SK-N-DZ (cell line): ENCODE results near the gene FAR1. TPM values are rescaled to one million over a fixed set of nuclear protein-coding genes. Genes with fewer than 3 reads are reported as not detected.
"Not testable (repeated sequence)": the region's sequence is repeated elsewhere in the genome, so short reads cannot be mapped to it uniquely, and the experiment has no call there.

Experiments used
- DNase-seq: peaks from one replicate; pipeline ENCODE4 v3.0.0-alpha.2; 2015; ENCODE audit warnings: low spot score
- polyA plus RNA-seq, 2 experiments: library from polyadenylated mRNA; depleted of rRNA; stranded (reverse); fragments of >200 nt; gene quantifications; 2 replicates each; pipeline ENCODE4 v1.2.3, GENCODE V29; 2014

Gene FAR1, protein sequence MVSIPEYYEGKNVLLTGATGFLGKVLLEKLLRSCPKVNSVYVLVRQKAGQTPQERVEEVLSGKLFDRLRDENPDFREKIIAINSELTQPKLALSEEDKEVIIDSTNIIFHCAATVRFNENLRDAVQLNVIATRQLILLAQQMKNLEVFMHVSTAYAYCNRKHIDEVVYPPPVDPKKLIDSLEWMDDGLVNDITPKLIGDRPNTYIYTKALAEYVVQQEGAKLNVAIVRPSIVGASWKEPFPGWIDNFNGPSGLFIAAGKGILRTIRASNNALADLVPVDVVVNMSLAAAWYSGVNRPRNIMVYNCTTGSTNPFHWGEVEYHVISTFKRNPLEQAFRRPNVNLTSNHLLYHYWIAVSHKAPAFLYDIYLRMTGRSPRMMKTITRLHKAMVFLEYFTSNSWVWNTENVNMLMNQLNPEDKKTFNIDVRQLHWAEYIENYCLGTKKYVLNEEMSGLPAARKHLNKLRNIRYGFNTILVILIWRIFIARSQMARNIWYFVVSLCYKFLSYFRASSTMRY
- 42.5 and 45.6 TPM in 2 replicates for polyA plus RNA-seq (2014; cell fraction: cytosol; rRNA removed)
- polyA plus RNA-seq (2014; cell fraction: nucleus; rRNA removed), result 76.6 and 97.6 TPM in 2 replicates

DNA sequence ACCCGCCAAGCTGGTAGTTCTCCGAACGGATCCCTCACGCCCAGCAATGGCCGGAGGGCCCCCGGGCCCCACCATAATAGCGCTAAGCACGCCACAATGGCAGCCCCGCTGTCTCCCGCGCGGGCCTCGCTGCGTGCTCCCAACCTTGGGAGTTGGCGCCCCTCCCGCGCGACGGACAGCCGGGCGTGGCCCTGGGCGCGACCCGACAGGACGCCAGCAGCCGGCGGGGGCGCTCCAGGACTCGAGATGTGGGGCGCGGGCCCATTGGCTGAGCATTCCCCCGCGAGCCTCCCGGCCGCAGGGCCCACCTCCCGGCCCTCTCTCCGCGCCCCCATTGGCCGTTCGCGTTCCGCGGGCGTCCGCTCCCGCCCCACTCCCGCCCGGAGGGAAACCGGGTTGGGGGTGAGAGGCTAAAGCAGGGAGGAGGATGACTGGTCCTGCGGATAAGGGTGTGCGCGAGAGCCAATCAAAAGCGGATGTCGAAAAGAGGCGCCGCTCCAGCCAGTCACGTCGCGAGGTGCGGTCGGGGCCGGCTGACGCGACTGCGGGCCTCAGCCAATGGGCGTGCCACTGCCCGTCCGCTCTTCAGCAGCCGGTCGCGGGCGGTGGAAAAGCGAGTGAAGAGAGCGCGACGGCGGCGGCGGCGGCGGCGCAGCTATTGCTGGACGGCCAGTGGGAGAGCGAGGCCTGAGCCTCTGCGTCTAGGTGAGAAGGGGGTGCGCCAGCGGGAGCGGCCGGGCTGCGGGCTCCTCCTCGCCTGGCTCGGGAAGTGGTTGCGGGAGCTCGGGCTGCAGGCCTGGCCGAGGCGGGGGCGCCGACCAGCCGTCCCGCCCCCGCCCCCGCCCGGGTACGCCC is at the start of gene FAR1:
Gene FAR1, plus strand, starts transcription at position 567 of the 855 bp plus-strand sequence. CDS start 26,098 bp downstream, outside the sequence.
- DNase-seq, result peak; percentile 99

DNA sequence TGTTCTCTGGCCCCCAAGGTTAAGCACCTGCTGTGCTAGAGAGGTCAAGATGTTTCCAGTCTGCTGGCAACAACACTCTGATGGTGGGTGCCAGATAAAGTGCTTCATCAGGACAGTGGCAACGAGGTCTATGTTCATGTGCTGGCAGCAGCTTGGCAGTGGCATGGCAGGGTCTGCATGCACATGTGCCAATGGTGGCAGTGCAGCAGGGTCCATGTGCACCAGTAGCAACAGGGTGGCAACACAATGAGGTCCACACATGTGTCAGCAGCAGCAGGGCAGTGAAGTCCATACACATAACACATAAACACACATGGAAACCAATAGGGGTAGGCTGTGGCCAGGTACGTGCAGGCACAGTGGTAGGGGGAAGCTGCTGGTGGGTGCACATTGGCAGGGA is 48.4 kb upstream of the FAR1 start:
- no peak for DNase-seq

DNA sequence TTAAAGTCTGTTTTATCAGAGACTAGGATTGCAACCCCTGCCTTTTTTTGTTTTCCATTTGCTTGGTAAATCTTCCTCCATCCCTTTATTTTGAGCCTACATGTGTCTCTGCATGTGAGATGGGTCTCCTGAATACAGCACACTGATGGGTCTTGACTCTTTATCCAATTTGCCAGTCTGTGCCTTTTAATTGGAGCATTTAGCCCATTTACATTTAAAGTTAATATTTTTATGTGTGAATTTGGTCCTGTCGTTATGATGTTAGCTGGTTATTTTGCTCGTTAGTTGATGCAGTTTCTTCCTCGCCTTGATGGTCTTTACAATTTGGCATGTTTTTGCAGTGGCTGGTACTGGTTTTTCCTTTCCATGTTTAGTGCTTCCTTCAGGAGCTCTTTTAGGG is 41.6 kb upstream of the FAR1 start:
- not testable (repeated sequence) for DNase-seq

DNA sequence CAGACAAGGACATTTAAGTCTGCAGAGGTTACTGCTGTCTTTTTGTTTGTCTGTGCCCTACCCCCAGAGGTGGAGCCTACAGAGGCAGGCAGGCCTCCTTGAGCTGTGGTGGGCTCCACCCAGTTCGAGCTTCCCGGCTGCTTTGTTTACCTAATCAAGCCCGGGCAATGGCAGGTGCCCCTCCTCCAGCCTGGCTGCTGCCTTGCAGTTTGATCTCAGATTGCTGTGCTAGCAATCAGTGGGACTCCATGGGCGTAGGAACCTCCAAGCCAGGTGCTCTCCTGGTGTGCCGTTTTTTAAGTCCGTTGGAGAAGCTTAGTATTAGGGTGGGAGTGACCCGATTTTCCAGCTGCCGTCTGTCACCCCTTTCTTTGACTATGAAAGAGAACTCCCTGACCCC is 39.8 kb upstream of the FAR1 start:
- not testable (repeated sequence) for DNase-seq

DNA sequence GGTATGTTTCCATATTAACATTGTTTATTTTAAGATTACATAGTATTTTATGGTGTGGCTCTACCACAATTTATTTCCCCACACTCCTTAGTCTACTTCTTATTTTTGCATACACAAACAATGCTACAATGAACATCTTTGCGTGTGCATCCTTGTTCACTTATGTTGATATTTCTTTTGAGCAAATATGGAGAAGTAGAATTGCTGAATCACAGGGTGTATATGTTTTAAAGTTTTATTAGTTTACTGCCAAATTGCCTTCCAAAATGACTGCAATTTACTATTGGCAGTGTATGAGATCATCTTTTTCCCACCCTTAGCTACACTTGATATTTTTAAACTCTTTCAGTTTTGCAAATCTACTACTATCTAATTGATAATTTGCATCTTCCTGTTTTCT is 38.7 kb upstream of the FAR1 start:
- DNase-seq, result no peak

DNA sequence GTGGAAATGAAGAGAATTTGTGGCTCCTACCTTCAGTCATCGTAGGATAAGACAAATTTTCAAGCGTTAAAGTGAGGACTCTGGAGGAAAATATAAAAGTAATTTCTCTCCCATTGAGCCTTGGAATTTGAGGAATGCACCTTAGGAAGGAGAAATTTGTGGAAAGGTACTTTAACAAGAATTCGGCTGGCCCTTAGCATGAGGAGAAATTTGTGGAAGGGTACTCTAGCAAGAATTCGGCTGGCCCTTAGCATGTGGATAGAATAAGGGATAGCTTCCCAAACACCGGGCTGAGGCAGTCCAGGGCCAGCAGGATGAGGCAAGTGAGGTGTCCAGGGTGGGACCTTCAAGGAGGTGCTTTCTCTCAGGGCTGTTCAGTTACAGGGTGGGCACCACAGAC is 33.2 kb upstream of the FAR1 start:
- DNase-seq, result no peak

DNA sequence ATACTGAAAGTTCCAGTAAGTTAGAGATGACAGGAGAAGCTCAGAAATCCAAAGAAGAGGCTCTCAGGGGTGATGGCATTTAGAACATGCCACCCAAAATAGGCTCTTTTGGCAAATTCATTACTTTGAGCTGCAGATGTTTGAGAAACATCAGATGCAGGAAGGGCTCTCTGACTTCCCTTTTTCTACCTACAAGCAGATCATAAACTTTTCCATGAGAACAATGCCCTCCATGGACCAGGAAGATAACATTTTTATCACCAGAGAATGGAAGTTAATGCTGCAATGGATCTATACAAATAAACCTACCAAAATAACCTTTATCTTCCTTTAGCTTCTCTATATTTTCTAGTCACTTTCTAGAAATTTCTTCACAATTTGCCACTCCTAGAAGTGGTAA is 32.7 kb upstream of the FAR1 start:
- no peak for DNase-seq

DNA sequence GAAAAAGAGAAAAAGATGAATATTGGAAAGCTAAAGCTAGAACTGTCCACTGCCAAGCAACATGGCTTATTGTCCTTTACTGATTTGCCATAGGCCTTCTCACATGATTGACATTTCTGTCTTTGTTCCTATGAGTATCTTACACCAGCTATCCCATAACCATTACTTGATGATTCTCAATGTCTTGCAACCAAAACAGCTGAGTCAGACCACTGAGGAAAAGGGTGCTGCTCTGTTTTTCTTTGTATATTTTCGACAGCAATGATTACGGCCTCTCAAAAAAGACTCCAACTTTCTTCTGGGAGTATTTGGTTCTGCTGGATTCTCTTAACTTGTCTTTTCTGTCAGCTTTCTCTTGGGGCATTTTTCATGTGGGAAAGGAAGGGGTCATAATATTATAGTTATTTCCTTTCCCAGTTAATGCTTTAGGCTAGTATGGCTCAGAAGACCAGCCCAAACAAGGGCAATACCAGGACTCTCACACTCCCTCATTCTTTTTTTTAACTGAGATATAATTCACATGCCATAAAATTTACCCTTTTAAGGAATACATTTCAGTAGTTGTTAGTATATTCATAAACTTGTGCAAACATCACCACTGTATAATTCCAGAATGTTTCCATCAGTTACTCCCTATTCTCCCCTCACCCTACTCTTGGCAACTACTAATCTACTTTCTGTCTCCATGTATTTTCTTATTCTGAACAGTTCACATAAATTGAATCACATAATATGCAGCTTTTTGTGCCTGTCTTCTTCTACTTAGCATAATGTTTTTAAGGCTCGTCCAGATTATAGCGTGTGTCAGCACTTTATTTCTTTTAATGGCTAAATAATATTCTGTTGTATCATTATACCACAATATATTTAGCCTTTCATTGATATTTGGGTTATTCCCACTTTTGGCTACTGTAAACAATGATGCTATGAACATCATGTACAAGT is 31.1 kb upstream of the FAR1 start:
- no peak for DNase-seq

DNA sequence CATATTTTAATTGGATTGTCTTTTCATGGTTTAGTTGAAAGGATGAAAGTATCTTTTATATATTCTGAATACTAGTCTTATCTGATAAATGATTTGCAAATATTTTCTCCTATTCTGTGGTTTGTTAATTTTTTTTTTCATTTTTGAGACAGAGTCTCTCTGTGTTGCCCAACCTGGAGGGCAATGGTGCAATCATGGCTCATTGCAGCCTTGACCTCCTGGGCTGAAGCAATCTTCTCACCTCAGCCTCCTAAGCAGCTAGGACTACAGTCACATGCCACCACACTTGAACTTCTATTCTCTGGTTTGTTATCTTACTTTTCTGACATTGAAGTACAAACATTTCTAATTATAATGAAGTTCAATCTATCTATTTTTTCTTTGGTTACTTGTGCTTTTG is 30.0 kb upstream of the FAR1 start:
- no peak for DNase-seq

DNA sequence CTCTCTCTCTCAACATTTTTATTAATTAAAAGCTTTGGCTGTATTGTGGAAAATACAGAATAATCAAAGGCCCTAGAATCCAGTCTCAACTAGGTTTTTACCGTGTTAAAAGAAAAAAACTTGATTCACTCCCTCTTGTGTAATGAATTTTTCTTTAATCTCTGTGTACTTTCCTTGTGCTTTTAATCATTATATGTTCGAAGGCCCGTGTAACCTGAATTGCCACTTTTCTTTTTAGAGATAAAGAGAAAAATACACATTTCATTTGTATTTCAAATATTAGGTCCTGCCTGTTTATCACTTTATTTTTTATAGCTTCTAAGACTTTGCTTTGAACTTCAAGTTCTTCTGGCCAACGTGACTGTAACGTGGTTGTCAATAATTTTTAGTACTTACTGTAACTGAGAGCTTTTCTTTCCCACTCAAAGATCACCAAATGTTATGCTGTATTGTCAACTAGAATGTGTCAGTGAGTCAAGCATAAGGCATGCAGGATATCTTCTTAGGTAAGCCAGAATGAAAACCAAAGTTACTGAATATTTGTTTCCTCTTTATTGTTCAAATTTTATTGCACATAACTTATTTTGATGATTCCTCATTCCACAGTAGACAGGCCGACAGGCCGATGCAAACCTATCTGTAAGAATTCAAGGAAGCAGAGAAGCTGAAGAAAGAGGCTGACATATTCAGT is 23.3 kb upstream of the FAR1 start:
- no peak for DNase-seq

DNA sequence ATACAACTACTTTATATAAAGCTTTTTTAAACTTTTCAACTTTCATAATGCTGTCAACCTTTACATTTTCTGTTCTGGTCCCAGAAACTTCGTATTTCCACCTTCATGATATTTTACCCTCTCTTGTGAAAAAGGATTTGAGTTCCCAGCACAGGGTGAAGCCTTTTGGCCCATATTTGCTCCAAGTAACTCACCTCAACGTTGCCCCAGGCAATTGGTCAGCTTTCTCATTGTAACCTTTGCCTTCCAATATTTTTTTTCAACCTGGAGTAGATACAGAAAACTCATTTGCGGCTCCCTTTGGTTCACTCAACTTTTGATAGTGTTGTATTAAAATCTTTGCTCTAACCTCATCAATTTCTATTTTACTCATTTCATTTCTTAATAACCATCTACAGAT is 21.1 kb upstream of the FAR1 start:
- DNase-seq, result no peak

DNA sequence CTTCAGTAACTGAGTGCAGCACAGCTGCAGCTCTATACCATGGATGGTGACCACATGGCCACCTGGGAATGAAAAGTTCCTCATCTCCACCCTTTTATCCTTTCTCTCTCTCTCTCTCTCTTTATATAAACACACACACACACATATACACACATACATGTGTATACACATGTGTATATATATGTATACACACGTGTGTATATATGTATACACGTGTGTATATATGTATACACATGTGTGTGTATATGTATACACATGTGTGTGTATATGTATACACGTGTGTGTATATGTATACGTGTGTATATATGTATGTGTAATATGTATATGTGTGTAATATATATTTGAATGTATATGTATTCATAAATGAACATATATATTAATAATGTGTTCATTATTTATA is 18.8 kb upstream of the FAR1 start:
- no peak for DNase-seq

DNA sequence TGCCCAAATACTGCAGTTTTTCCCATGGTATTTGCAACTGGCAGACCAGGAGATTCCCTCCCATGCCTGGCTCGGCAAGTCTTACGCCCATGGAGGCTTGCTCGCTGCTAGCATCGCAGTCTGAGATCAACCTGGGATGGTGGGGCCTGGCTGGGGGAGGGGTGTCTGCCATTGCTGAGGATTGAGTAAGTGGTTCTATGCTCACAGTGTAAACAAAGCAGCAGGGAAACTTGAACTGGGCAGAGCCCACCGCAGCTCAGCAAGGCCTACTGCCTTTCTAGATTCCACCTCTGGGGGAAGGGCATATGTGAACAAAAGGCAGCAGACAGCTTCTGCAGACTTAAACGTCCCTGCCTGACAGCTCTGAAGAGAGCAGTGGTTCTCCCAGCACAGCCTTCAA is 17.0 kb upstream of the FAR1 start:
- not testable (repeated sequence) for DNase-seq

DNA sequence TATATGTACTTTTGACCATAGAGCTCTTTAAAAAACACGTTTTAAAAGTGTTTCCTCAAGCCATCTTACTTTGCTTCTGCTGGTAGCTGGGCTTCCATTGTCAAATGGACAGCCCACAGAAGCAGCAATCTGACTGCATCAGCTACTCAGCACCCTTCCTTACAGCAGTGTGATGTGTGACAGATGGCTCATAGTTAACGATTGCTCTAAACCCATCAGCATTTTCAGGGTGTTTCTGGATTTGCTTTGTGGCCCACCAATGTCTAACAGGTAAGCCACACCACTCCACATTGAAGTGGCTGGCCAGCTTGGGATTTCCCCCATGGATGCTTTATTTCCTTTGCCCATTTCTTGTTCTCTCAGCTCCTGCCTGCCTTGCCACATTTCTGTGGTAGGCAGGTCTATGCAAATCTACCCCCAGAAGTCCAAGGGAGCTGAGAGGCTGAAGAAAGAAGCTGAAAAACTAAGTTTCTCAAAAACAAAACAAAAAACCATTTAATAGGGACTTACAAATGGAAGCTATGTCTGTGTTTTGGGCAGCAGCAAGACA is 7.3 kb upstream of the FAR1 start:
- no peak for DNase-seq

DNA sequence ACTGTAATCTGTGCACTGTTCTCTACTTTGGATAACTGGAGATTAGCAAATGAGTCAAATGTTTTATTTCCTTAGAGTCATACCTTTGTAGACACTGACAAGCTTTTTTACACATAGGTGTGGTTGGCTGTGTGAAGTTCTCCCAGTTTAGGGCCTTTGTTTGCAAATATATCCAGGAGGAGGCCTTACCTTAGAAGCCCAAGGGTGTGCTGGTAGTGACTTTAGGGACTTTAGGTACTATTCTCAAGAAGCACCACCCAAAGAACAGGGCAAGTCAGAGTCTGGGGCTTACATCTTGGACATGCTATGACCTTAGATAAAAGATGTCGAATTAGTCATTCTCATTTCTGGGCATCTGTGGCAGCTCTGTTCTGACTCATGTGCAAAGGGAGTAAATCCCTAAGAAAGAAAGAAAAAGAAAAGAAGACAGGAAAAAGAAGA is 4.8 kb upstream of the FAR1 start:
- no peak for DNase-seq

DNA sequence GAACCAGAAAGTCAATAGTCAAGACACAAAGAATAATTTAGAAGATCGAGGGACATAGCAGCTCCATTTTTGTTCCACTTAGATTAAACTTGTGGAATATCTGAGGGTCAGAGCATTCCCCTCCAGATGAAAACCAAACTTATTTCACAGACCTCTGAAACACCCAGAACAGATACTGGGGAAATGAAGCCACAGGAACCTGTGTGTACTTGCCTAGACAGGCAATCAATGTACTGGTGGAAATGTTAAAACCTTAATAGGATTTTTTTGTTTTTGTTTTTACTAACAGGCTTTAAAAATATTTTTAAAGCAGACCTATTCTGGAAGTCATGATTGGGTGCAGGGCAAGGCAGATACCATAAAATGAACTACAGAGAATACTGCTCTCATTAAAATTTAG is 4.1 kb upstream of the FAR1 start:
- no peak for DNase-seq

DNA sequence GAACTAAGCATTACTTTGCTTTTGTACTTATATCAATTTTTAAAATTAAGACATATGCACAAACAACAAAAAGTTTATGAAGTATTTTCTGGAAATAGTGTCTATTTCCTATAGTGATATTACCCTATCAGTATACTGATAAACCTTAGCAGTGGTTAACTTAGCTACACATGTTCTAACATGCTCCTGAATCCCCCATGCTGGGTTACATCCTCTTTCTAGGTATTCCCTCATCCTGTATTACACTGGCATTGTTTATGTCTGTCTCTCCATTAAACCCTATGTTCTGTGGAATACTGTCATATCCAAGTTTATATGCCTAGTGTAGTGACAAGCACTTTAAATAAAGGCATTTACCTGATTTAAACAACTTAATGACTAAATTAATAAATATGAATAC is 1.8 kb upstream of the FAR1 start:
- DNase-seq, result no peak

DNA sequence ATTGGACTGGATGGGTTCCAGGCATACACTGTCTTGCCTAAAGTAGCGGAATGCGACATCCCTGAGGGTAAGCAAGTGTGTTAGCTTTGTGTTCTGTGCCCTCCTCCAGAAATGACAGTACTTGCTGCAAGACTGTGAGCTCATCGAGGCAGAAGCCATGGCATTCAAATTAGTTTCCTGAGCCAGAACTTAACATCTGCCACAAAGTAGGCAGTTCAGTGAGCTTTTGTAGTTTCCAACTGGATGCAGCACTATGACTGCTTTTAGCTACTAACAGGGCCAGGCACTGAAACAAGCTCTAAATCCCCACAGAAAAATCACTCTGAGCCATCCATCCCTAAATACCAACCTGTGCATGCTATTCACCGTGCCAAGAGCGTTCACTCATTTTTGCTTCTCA is 1.2 kb upstream of the FAR1 start:
- DNase-seq, result peak; percentile 11

DNA sequence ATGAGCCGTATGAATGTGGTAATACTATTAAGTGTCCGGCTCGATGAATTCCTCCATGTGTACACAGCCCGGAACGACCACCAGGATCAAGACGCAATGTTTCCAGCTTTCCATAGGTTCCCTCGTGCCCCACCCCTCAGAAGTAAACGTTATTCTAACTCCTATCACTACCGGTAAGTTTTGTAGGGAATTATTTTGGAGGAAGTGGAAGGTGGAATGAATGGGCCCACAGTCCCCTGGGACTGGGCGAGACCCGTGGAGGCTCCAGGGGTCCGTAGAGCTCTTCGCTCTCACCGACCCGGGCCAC is 720 bp upstream of the FAR1 start:
- DNase-seq, result no peak

DNA sequence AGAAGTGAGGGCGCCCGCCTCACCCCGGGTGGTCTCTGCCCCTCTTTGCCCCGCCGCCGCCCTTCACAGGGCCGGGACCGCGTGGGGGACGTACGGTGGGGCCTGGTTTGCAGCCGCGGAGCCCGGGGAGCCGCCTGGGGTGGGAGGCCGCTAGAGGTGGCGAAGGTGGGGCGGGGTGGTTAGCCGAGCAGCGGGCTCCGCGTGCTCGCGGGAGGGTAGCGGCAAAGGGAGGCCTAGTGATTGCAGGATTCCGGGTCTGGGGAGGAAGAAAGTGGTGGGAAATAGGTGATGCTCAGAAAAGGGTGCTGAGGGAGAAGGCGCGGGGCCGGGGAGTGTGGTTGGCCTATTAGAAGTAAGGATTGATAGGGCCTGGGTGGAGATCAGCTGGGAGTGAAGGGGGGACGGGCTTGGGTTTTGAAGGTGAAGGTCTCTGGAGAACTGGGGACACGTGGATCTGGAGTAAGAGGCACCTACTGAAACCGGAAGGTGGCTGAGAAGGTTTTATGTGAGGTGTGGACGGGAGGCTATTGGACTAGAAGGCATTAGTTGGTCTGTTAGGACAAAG is 571 bp downstream of the FAR1 start:
- DNase-seq, result peak; percentile 45
